GM21737 (cell line): Measurements from ENCODE around the gene DMRT3.

Experiments
- ATAC-seq: cut with Tn5 transposase; IDR thresholded peaks from one replicate; pipeline ENCODE4 v1.9.1; 2021; ENCODE audit warnings: mild to moderate bottlenecking, moderate library complexity; ENCODE audit not compliant: unreplicated experiment

Gene DMRT3

DNA sequence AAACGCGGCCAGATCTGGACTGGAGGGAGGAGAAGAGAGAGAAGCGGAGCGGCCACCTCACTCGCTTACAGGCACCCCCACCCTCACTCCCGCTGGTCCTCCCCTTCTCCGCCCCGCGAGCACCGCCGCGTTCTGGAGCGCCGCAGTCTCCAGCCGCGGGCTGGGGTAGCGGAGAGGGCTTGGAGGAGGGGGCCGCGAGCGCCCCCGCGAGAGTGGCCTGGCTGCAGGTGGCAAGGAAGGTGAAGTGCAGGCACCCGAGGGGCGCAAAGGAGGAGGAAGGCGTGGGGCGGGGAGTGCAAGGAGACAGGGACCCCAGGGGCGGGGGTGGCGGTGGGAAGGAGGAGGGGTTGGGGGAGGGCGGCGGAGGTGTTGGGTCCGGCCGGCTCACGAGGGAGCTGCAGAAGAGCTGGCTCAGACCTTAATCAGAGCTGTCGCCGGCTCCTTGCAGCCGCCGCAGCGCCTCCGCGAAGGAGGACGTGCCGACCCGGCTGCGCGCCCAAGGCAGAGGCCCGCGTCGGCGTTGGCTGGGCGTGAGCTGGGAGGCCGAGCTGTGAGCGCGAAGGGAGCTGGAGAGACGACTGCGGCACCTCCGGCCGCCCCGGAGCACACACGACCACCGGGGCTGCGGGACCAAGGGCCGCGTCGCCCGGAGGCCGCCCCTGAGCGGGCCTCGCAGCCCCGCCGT is at the start of gene DMRT3:
DMRT3 (plus strand) TSS at position 398 of the 685 bp plus-strand sequence. CDS start 347 bp downstream, outside the sequence.
- no peak for ATAC-seq

DNA sequence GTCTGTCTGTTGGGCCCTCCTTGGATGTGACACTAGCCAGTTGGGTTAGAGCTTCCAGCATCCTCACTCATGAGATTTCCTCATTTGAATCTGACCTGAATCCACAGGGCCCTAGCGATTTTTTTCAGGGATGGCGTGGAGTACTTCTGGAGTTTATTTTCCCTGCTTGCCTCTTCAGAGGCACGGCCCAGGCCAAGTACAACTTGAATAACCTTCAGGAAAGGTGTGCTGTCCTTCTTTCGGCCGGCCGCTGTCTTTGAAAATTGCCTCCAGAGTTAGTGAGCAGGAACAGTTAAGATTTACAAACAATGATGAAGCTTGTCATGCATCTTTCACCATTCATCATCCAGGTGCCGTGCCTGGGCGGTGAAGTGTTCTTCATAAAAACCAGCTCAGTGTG is 49.5 kb upstream of the DMRT3 start:
- no peak for ATAC-seq

GRCh38 chr9:928363-929042 is 48.0 kb upstream of the DMRT3 start:
- ATAC-seq = peak; percentile 71

DNA sequence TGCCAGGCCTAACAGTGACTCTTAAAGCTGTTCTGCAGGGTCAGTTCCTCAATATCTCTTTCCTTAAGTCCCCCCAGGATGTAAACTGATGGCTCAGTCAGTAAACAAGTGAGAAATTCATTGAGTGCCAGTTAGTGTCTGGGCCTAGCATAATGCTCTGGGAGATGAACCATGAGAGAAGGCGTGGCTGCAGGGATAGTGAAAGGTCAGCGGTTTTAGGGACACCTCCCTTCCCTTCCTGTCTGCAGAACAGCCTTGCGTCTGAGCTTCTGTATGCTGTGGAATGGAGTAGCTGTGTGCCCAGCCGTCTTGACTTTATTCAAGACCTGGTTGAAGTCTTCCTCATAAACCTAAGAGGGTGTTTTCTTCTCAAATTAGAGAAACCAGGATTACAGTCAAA is 46.7 kb upstream of the DMRT3 start:
- no peak for ATAC-seq

DNA sequence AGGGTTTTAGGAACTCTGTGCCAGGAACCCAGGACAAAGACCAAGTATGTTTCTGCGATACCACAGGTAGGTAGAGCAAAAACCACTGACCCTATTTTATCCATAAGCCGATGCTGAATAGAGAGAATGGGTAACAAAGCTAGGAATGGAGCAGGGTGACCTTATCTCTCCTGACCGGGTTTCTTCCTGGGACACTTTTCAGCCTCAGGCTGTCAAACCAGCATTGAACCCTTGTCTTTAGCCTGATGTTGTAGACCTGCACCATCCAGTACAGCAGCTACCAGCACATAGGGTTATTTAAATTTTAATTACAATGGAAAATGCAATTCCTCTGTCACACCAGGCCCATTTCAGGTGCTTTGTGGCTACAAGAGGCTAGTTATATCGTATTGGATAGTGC is 43.1 kb upstream of the DMRT3 start:
- ATAC-seq = no peak

DNA sequence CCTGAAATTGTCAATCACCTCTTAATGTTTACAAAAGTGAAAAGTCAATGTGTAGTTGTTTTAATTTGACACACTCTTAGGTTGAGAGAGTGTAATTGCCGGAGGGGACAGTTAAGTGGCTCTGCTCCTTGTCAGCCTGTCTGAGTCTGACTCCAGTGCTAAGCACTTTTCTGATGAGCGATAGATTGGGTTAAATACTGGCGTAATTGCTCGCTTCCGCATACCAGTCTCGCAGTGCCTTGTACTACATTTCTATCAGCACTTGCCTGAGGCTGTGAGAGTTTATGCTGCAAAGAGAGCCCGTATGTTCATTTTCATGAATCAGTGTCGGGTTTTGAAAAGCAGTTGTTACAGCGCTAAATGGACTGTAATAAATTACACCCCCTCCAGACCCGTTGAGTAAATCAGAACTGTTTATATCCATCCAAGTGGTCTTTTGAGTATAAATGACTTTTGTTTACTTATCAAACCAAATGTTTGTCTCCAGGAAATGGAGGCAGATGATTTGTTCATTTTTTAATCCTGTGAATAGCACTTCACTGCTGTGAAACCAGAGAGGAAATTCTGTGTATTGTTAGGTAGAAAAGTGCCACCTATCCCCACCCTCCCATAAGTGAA is 41.0 kb upstream of the DMRT3 start:
- no peak for ATAC-seq

GRCh38 chr9:942805-943580 is 33.5 kb upstream of the DMRT3 start:
- ATAC-seq = no peak

DNA sequence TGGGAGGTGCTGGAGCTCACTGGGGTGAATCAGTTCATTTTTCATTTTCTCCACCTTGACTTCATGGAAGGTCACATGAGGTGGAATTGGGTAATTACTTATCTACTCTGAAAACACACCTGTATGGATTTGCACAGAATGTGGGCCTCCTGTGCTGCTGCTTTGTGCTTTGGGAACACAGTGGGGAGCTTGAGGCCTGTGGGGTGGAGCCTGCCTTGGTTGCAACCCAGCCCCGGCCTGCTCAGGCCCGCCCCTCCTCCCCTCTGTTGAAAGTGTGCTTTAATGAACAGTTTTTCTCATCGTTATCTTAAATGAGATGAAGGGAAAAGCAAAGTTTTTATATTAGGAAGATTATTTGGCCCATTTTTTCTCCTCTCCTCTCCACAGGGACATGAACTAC is 28.5 kb upstream of the DMRT3 start:
- ATAC-seq = no peak

GRCh38 chr9:948497-948896 is 28.0 kb upstream of the DMRT3 start:
- no peak for ATAC-seq

DNA sequence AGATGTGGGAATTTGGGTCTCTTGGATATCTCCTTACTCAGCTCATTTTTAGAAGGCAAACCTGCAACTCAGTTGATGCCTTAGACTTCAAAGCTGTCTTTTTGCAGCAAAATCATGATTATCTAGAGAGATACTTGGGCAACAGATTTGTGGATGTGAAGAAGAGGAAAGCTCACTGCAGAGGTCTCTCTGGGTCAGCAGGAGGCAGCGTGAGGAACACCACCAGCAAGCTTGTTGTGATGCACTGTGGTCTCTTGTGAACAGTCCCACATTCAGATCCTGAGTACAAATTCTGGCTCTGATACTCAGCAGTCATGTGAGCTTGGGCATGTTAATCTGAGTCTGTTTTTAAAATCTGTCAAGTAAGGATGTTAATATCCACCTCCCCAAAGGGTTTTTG is 26.3 kb upstream of the DMRT3 start:
- ATAC-seq = no peak

DNA sequence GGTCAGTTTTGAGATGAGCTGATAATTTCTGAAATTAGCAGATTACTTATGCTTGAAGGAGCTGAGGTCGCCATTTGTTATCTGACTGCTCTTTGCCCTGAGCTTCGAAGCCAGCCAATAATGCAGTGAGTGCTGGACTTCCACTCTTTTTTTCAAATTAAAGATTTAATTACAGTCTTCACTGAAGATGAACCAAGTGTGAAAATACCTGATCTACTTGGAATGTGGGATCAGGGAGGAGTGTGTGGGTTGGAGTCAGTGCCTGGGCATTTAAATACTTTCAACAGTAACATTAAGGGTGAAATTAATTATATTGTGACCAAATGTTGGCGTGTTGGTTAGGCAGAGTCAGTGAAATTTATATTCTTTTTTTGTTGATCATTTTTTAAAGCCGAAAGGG is 23.9 kb upstream of the DMRT3 start:
- no peak for ATAC-seq

DNA sequence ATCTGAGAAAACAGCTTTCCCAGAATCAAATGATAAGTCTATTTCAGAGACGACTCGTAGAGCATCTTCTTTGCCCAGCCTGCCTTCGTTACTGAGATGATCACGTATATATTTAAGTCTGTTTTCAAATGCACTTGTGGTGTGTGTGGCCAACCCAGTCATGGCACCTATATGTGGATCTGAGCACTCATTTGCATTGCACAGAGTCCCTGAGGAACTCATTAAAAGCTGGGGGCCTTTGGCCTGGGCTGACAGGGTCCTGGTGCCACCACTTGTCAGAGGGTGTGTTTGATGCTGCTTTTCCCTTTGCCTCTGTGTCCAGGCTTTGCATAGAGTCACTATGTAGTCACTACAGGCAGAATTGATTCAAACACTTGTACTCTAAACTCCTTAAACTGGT is 17.4 kb upstream of the DMRT3 start:
- ATAC-seq = no peak

DNA sequence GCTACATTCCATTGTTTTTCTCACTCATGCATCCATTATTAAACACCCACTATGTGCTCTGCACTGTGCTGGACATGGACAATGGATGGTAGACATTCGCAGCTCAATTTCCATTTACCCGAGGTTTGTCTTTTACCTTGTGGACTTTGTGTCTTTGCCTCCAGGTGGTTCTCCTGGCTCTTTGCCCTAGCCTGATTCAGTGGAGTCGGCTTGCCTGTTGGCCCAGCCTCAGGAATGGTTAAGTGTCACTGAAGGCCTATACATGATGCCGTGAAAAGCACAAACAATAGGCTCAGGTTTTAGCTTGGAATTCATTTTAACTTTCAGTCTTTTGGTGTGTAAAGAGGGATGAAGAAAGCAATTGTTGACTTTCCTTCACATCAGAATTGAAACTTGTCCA is 16.5 kb upstream of the DMRT3 start:
- ATAC-seq = no peak

DNA sequence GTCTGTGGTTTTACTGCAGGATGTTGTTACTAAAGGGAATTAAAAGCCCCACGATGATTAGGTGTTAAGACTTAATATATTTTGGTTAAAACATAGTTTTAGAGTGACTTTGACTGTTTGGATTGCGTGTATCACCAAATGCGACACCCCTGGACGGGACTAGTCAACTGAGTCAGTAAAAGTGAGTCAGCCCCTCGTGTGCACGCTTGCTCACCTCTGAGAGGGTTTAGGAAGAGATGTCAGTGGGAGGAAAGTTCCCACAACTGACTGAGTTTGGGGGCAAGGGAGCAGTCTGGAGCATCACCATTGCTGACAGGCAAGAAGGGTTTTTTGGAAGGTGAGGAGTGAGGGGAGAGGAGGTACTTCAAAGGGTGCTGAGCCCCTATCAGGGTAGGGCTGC is 14.4 kb upstream of the DMRT3 start:
- no peak for ATAC-seq

GRCh38 chr9:965497-965896 is 11.0 kb upstream of the DMRT3 start:
- ATAC-seq = no peak

GRCh38 chr9:966870-967269 is 9.6 kb upstream of the DMRT3 start:
- no peak for ATAC-seq

- no peak for ATAC-seq
Observed at GRCh38 chr9:967436-967835, 9.0 kb upstream of the DMRT3 start.

GRCh38 chr9:967903-968641 is 8.4 kb upstream of the DMRT3 start:
- ATAC-seq = no peak

DNA sequence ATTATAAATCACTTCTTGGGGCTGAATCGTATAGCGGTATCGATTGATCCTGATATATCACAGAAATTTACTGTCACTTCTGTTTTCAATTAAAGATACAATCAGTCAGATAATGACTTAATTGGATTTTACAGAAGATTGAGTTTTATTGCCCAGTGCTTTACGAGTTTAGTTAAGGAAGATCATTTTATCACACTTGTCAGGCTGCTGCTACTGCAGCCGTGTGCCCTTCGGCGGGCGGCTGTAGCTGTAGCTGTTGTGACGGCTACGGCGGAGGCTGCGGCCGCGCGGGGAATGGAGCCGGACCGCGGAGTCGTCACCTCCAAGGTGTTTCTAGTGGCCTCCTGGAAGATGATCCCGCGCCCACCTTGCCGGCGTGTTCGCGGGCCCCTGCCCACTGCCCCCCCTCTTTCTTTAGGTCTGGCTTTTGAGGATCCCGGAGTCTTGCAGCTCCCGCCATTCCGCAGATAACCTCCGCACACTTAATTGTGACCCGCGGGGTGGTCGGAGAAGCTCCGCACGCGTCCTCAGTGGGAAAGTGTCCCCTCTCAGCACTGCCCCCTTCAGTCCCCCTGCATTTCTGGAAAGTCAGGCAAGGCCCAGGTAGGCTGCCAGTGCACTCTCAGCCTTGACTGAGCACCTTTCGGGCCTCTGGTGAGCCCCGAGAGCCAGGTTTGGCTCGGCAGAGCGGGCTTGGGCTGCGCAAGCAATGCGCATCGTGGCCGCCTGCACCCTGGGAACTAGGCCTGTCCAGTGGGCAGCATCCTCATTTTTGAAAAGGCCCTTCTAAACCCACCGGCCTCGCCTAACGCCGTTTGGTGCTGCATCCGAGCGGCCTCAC is 6.9 kb upstream of the DMRT3 start:
- ATAC-seq = no peak
